ENCODE results near the gene ADAM22.
A peak's percentile ranks its signal among the peaks of the same experiment; 100 is the strongest.
"Not testable (repeated sequence)": the region's sequence is repeated elsewhere in the genome, so short reads cannot be mapped to it uniquely, and the experiment has no call there.

ADAM22 gene

GRCh38 chr7:87933953-87934698 is at the start of gene ADAM22:
ADAM22 (plus strand) TSS chr7:87934251; CDS start chr7:87934466, 215 bp downstream.
- Histone ChIP-seq H3K4me3 (ENCODE audit: low read length) (peak within 1 kb of the TSS; percentile 87), H3K9ac (ENCODE audit: low read length) (peak within 1 kb of the TSS; percentile 72), H3K4me1 (ENCODE audit: control insufficient read depth, insufficient read depth, low read length) (peaks cover 13% of the 10 kb centered on the region), H3K36me3 (ENCODE audit: control insufficient read depth, insufficient read depth, low read length, severe bottlenecking) (no peaks in the 10 kb centered on the region), H3K27me3 (replicated peaks; ENCODE audit: control insufficient read depth, insufficient read depth, low read length) (no peaks in the 10 kb centered on the region), H3K9me3 (ENCODE audit: control insufficient read depth, low read length) (no peaks in the 10 kb centered on the region)
- DNase-seq (ENCODE audit: low read depth), result peak; percentile 83

- no peaks in the 10 kb centered on the region for H3K4me1 ChIP-seq (ENCODE audit: control insufficient read depth, insufficient read depth, low read length)
- H3K27me3 ChIP-seq (replicated peaks; ENCODE audit: control insufficient read depth, insufficient read depth, low read length), result no peaks in the 10 kb centered on the region
- H3K9me3 ChIP-seq (ENCODE audit: control insufficient read depth, low read length), result no peaks in the 10 kb centered on the region
- H3K36me3 ChIP-seq (ENCODE audit: control insufficient read depth, insufficient read depth, low read length, severe bottlenecking), result peaks cover 4% of the 10 kb centered on the region
- no peak overlapping the region for H3K9ac ChIP-seq (ENCODE audit: low read length)
- no peak overlapping the region for H3K4me3 ChIP-seq (ENCODE audit: low read length)
- no peak for DNase-seq (ENCODE audit: low read depth)
Measured at GRCh38 chr7:87885018-87885417, 49.0 kb upstream of the ADAM22 start.

GRCh38 chr7:87886875-87887274 is 47.2 kb upstream of the ADAM22 start:
- peak; percentile 85 for DNase-seq (ENCODE audit: low read depth)
- H3K36me3 ChIP-seq (ENCODE audit: control insufficient read depth, insufficient read depth, low read length, severe bottlenecking), result peaks cover 8% of the 10 kb centered on the region

GRCh38 chr7:87895363-87895762 is 38.7 kb upstream of the ADAM22 start:
- no peak overlapping the region for H3K9ac ChIP-seq (ENCODE audit: low read length)
- peaks cover 28% of the 10 kb centered on the region for H3K36me3 ChIP-seq (ENCODE audit: control insufficient read depth, insufficient read depth, low read length, severe bottlenecking)

More at GRCh38 chr7:87886875-87887274, 47.2 kb upstream of the ADAM22 start:
- H3K9ac ChIP-seq (ENCODE audit: low read length), result no peak overlapping the region
- H3K9me3 ChIP-seq (ENCODE audit: control insufficient read depth, low read length), result no peaks in the 10 kb centered on the region
- no peaks in the 10 kb centered on the region for H3K4me1 ChIP-seq (ENCODE audit: control insufficient read depth, insufficient read depth, low read length)
- H3K4me3 ChIP-seq (ENCODE audit: low read length), result no peak overlapping the region
- no peaks in the 10 kb centered on the region for H3K27me3 ChIP-seq (replicated peaks; ENCODE audit: control insufficient read depth, insufficient read depth, low read length)

GRCh38 chr7:87899255-87899654 is 34.8 kb upstream of the ADAM22 start:
- no peaks in the 10 kb centered on the region for H3K4me1 ChIP-seq (ENCODE audit: control insufficient read depth, insufficient read depth, low read length)
- peaks cover 28% of the 10 kb centered on the region for H3K36me3 ChIP-seq (ENCODE audit: control insufficient read depth, insufficient read depth, low read length, severe bottlenecking)
- H3K27me3 ChIP-seq (replicated peaks; ENCODE audit: control insufficient read depth, insufficient read depth, low read length), result no peaks in the 10 kb centered on the region
- H3K4me3 ChIP-seq (ENCODE audit: low read length), result no peak overlapping the region
- H3K9ac ChIP-seq (ENCODE audit: low read length), result no peak overlapping the region
- no peaks in the 10 kb centered on the region for H3K9me3 ChIP-seq (ENCODE audit: control insufficient read depth, low read length)
- DNase-seq (ENCODE audit: low read depth), result no peak

More at GRCh38 chr7:87895363-87895762, 38.7 kb upstream of the ADAM22 start:
- Histone ChIP-seq H3K27me3 (replicated peaks; ENCODE audit: control insufficient read depth, insufficient read depth, low read length) (no peaks in the 10 kb centered on the region), H3K4me3 (ENCODE audit: low read length) (no peak overlapping the region), H3K4me1 (ENCODE audit: control insufficient read depth, insufficient read depth, low read length) (no peaks in the 10 kb centered on the region), H3K9me3 (ENCODE audit: control insufficient read depth, low read length) (no peaks in the 10 kb centered on the region)
- DNase-seq (ENCODE audit: low read depth), result no peak

GRCh38 chr7:87907136-87907906 is 26.7 kb upstream of the ADAM22 start:
- peak; percentile 37 for DNase-seq (ENCODE audit: low read depth)

GRCh38 chr7:87908814-87909213 is 25.2 kb upstream of the ADAM22 start:
- DNase-seq (ENCODE audit: low read depth); H3K36me3 ChIP-seq (ENCODE audit: control insufficient read depth, insufficient read depth, low read length, severe bottlenecking); H3K9me3 ChIP-seq (ENCODE audit: control insufficient read depth, low read length); H3K4me3 ChIP-seq (ENCODE audit: low read length); H3K27me3 ChIP-seq (replicated peaks; ENCODE audit: control insufficient read depth, insufficient read depth, low read length); H3K9ac ChIP-seq (ENCODE audit: low read length): not testable (repeated sequence)
- H3K4me1 ChIP-seq (ENCODE audit: control insufficient read depth, insufficient read depth, low read length), result peaks cover 11% of the 10 kb centered on the region

More at GRCh38 chr7:87907136-87907906, 26.7 kb upstream of the ADAM22 start:
- peaks cover 11% of the 10 kb centered on the region for H3K4me1 ChIP-seq (ENCODE audit: control insufficient read depth, insufficient read depth, low read length)
- not testable (repeated sequence) for H3K27me3 ChIP-seq (replicated peaks; ENCODE audit: control insufficient read depth, insufficient read depth, low read length); H3K9me3 ChIP-seq (ENCODE audit: control insufficient read depth, low read length); H3K9ac ChIP-seq (ENCODE audit: low read length); H3K36me3 ChIP-seq (ENCODE audit: control insufficient read depth, insufficient read depth, low read length, severe bottlenecking); H3K4me3 ChIP-seq (ENCODE audit: low read length)

GRCh38 chr7:87912121-87912520 is 21.9 kb upstream of the ADAM22 start:
- H3K36me3 ChIP-seq (ENCODE audit: control insufficient read depth, insufficient read depth, low read length, severe bottlenecking), result no peaks in the 10 kb centered on the region
- H3K4me3 ChIP-seq (ENCODE audit: low read length), result no peak overlapping the region
- no peak overlapping the region for H3K9ac ChIP-seq (ENCODE audit: low read length)
- no peaks in the 10 kb centered on the region for H3K9me3 ChIP-seq (ENCODE audit: control insufficient read depth, low read length)
- no peaks in the 10 kb centered on the region for H3K27me3 ChIP-seq (replicated peaks; ENCODE audit: control insufficient read depth, insufficient read depth, low read length)
- H3K4me1 ChIP-seq (ENCODE audit: control insufficient read depth, insufficient read depth, low read length), result peaks cover 3% of the 10 kb centered on the region
- DNase-seq (ENCODE audit: low read depth), result no peak

- Histone ChIP-seq H3K4me3 (ENCODE audit: low read length) (no peak overlapping the region), H3K9ac (ENCODE audit: low read length) (no peak overlapping the region), H3K9me3 (ENCODE audit: control insufficient read depth, low read length) (no peaks in the 10 kb centered on the region), H3K4me1 (ENCODE audit: control insufficient read depth, insufficient read depth, low read length) (no peaks in the 10 kb centered on the region), H3K27me3 (replicated peaks; ENCODE audit: control insufficient read depth, insufficient read depth, low read length) (no peaks in the 10 kb centered on the region), H3K36me3 (ENCODE audit: control insufficient read depth, insufficient read depth, low read length, severe bottlenecking) (no peaks in the 10 kb centered on the region)
- no peak for DNase-seq (ENCODE audit: low read depth)
Measured at GRCh38 chr7:87918740-87919139, 15.3 kb upstream of the ADAM22 start.

- H3K4me3 ChIP-seq (ENCODE audit: low read length), result no peak overlapping the region
- no peak overlapping the region for H3K9ac ChIP-seq (ENCODE audit: low read length)
- no peaks in the 10 kb centered on the region for H3K9me3 ChIP-seq (ENCODE audit: control insufficient read depth, low read length)
- H3K27me3 ChIP-seq (replicated peaks; ENCODE audit: control insufficient read depth, insufficient read depth, low read length), result no peaks in the 10 kb centered on the region
- H3K36me3 ChIP-seq (ENCODE audit: control insufficient read depth, insufficient read depth, low read length, severe bottlenecking), result no peaks in the 10 kb centered on the region
- H3K4me1 ChIP-seq (ENCODE audit: control insufficient read depth, insufficient read depth, low read length), result no peaks in the 10 kb centered on the region
- no peak for DNase-seq (ENCODE audit: low read depth)
Measured at GRCh38 chr7:87919875-87920274, 14.2 kb upstream of the ADAM22 start.

GRCh38 chr7:87920578-87920977 is 13.5 kb upstream of the ADAM22 start:
- H3K27me3 ChIP-seq (replicated peaks; ENCODE audit: control insufficient read depth, insufficient read depth, low read length), result no peaks in the 10 kb centered on the region
- no peak for DNase-seq (ENCODE audit: low read depth)
- H3K9me3 ChIP-seq (ENCODE audit: control insufficient read depth, low read length), result no peaks in the 10 kb centered on the region
- no peaks in the 10 kb centered on the region for H3K36me3 ChIP-seq (ENCODE audit: control insufficient read depth, insufficient read depth, low read length, severe bottlenecking)
- H3K9ac ChIP-seq (ENCODE audit: low read length), result no peak overlapping the region
- H3K4me3 ChIP-seq (ENCODE audit: low read length), result no peak overlapping the region
- no peaks in the 10 kb centered on the region for H3K4me1 ChIP-seq (ENCODE audit: control insufficient read depth, insufficient read depth, low read length)
